ENCODE results near the gene CFB. TPM values are rescaled to one million over a fixed set of nuclear protein-coding genes. Genes with fewer than 3 reads are reported as not detected.
A peak's percentile ranks its signal among the peaks of the same experiment; 100 is the strongest.

The CFB gene
- total RNA-seq, 1 experiment from 2014 or later, result not detected

GRCh38 chr6:31952140-31952805 is 6.4 kb downstream of the CFB start:
- Histone ChIP-seq H3K36me3 (ENCODE audit: low read depth, low read length) (peaks cover 44% of the 10 kb centered on the region), H3K27ac (ENCODE audit: low read length) (no peak overlapping the region), H3K9me2 (replicated peaks; ENCODE audit: low read length) (no peaks in the 10 kb centered on the region), H3F3A (ENCODE audit: low read length, unreplicated experiment) (no peaks in the 10 kb centered on the region), H3K4me2 (ENCODE audit: low read length) (no peak overlapping the region), H3K9me3 (ENCODE audit: low read length) (no peaks in the 10 kb centered on the region), H3K79me2 (ENCODE audit: low read length) (peaks cover 11% of the 10 kb centered on the region), H4K20me1 (ENCODE audit: low read length) (no peaks in the 10 kb centered on the region), H3K4me1 (ENCODE audit: insufficient read depth, low read length) (peaks cover 7% of the 10 kb centered on the region; the same call in 1 of the 2 replicates), H3K9ac (ENCODE audit: low read length) (no peak overlapping the region), H3K27me3 (ENCODE audit: low read length) (no peaks in the 10 kb centered on the region), H3K4me3 (ENCODE audit: low read length) (no peak overlapping the region), H2AFZ (ENCODE audit: low read length) (no peak overlapping the region)
- TF ChIP-seq EZH2 (IDR thresholded peaks at IDR 0.05; ENCODE audit: low read length, unreplicated experiment), result no peak
- TF ChIP-seq CTCF (conservative IDR thresholded peaks at IDR 0.05; ENCODE audit: low read depth, low read length), result peak; percentile 93
- TF ChIP-seq EZH2phosphoT487 (IDR thresholded peaks at IDR 0.05; ENCODE audit: borderline replicate concordance, low read length), result no peak
- ATAC-seq (peak; percentile 82), DNase-seq (peak; percentile 66)
- CTCF ChIA-PET, result interaction anchor here (0.5 to 1.3 kb wide), 5 partner anchors 18 to 87 kb away, joined by 3 to 7 read pairs (median 4); no protein-coding TSS in a partner anchor
- intact Hi-C loops (cut with micrococcal nuclease), result no loop called here
- BruUV-seq (replicated peaks), result no TSS peak
- POLR2A ChIA-PET (ENCODE audit: unreplicated experiment), result interaction anchor here (0.8 kb wide), 1 partner anchor 50 kb away, joined by 4 read pairs; the partner anchor contains the start of gene ZBTB12

- Histone ChIP-seq H3K4me2 (ENCODE audit: low read length) (no peak overlapping the region), H2AFZ (ENCODE audit: low read length) (no peak overlapping the region), H3K4me1 (ENCODE audit: insufficient read depth, low read length) (peaks cover 13% of the 10 kb centered on the region), H3K9me2 (replicated peaks; ENCODE audit: low read length) (no peaks in the 10 kb centered on the region), H3K36me3 (ENCODE audit: low read depth, low read length) (peaks cover 44% of the 10 kb centered on the region), H3K9me3 (ENCODE audit: low read length) (no peaks in the 10 kb centered on the region), H3K27ac (ENCODE audit: low read length) (no peak overlapping the region), H3F3A (ENCODE audit: low read length, unreplicated experiment) (no peaks in the 10 kb centered on the region), H3K4me3 (ENCODE audit: low read length) (no peak overlapping the region), H3K27me3 (ENCODE audit: low read length) (no peaks in the 10 kb centered on the region), H3K79me2 (ENCODE audit: low read length) (peaks cover 17% of the 10 kb centered on the region), H4K20me1 (ENCODE audit: low read length) (no peaks in the 10 kb centered on the region), H3K9ac (ENCODE audit: low read length) (no peak overlapping the region)
- TF ChIP-seq EZH2phosphoT487 (IDR thresholded peaks at IDR 0.05; ENCODE audit: borderline replicate concordance, low read length) (no peak), EZH2 (IDR thresholded peaks at IDR 0.05; ENCODE audit: low read length, unreplicated experiment) (no peak), CTCF (conservative IDR thresholded peaks at IDR 0.05; ENCODE audit: low read depth, low read length) (no peak)
- no peak for DNase-seq
- ChIA-PET CTCF (interaction anchor here (0.5 to 1.3 kb wide), 3 partner anchors 36 to 88 kb away, joined by 4 to 7 read pairs (median 6); no protein-coding TSS in a partner anchor), POLR2A (ENCODE audit: unreplicated experiment) (interaction anchor here (0.8 kb wide), 1 partner anchor 51 kb away, joined by 4 read pairs; the partner anchor contains the start of gene ZBTB12)
- no TSS peak for BruUV-seq (replicated peaks)
- intact Hi-C loops (cut with micrococcal nuclease), result no loop called here
- ATAC-seq, result no peak
Measured at GRCh38 chr6:31952890-31953289, 7.0 kb downstream of the CFB start.

GRCh38 chr6:31954511-31954910 is 8.6 kb downstream of the CFB start:
- Histone ChIP-seq H3K27ac (ENCODE audit: low read length) (no peak overlapping the region), H3K79me2 (ENCODE audit: low read length) (peaks cover 30% of the 10 kb centered on the region), H3K27me3 (ENCODE audit: low read length) (no peaks in the 10 kb centered on the region), H3K36me3 (ENCODE audit: low read depth, low read length) (peaks cover 44% of the 10 kb centered on the region), H3K4me1 (ENCODE audit: insufficient read depth, low read length) (peaks cover 14% of the 10 kb centered on the region), H3F3A (ENCODE audit: low read length, unreplicated experiment) (no peaks in the 10 kb centered on the region), H3K9me2 (replicated peaks; ENCODE audit: low read length) (no peaks in the 10 kb centered on the region), H3K4me2 (ENCODE audit: low read length) (no peak overlapping the region), H3K9ac (ENCODE audit: low read length) (no peak overlapping the region), H4K20me1 (ENCODE audit: low read length) (no peaks in the 10 kb centered on the region), H3K4me3 (ENCODE audit: low read length) (no peak overlapping the region), H2AFZ (ENCODE audit: low read length) (no peak overlapping the region), H3K9me3 (ENCODE audit: low read length) (no peaks in the 10 kb centered on the region)
- no peak for DNase-seq
- ChIA-PET POLR2A (ENCODE audit: unreplicated experiment) (no interaction called here), CTCF (no interaction called here)
- no TSS peak for BruUV-seq (replicated peaks)
- TF ChIP-seq CTCF (conservative IDR thresholded peaks at IDR 0.05; ENCODE audit: low read depth, low read length) (no peak), EZH2 (IDR thresholded peaks at IDR 0.05; ENCODE audit: low read length, unreplicated experiment) (no peak), EZH2phosphoT487 (IDR thresholded peaks at IDR 0.05; ENCODE audit: borderline replicate concordance, low read length) (no peak)
- ATAC-seq, result no peak
- intact Hi-C loops (cut with micrococcal nuclease), result no loop called here
